HG03378 (cell line): ENCODE results near the gene BCAM.

Experiments used
- ATAC-seq: cut with Tn5 transposase; IDR thresholded peaks from one replicate; pipeline ENCODE4 v1.9.1; 2021; ENCODE audit warnings: mild to moderate bottlenecking, moderate library complexity; ENCODE audit not compliant: unreplicated experiment

Gene BCAM

GRCh38 chr19:44788971-44789370 is 19.9 kb upstream of the BCAM start:
- ATAC-seq = no peak

GRCh38 chr19:44789943-44790483 is 18.9 kb upstream of the BCAM start:
- ATAC-seq = no peak

GRCh38 chr19:44792281-44792680 is 16.6 kb upstream of the BCAM start:
- no peak for ATAC-seq

- ATAC-seq = no peak
Observed at GRCh38 chr19:44794610-44795009, 14.3 kb upstream of the BCAM start.

- ATAC-seq = no peak
Observed at GRCh38 chr19:44795398-44795987, 13.4 kb upstream of the BCAM start.

GRCh38 chr19:44796701-44797115 is 12.2 kb upstream of the BCAM start:
- no peak for ATAC-seq

- no peak for ATAC-seq
Observed at GRCh38 chr19:44799627-44800346, 9.1 kb upstream of the BCAM start.

GRCh38 chr19:44800461-44800860 is 8.4 kb upstream of the BCAM start:
- no peak for ATAC-seq

GRCh38 chr19:44803442-44804428 is 5.2 kb upstream of the BCAM start:
- ATAC-seq = no peak

- no peak for ATAC-seq
Observed at GRCh38 chr19:44806291-44806690, 2.6 kb upstream of the BCAM start.

- ATAC-seq = no peak
Observed at GRCh38 chr19:44807162-44807561, 1.7 kb upstream of the BCAM start.

GRCh38 chr19:44807652-44808462 is 1.0 kb upstream of the BCAM start:
- ATAC-seq = no peak

- no peak for ATAC-seq
Observed at GRCh38 chr19:44809577-44810233, 802 bp downstream of the BCAM start.

- ATAC-seq = no peak
Observed at GRCh38 chr19:44810234-44811121, 1.6 kb downstream of the BCAM start.

- ATAC-seq = no peak
Observed at GRCh38 chr19:44811122-44811419, 2.2 kb downstream of the BCAM start.

- no peak for ATAC-seq
Observed at GRCh38 chr19:44812142-44812718, 3.3 kb downstream of the BCAM start.

GRCh38 chr19:44813070-44813840 is 4.4 kb downstream of the BCAM start:
- no peak for ATAC-seq

GRCh38 chr19:44813841-44814470 is 5.1 kb downstream of the BCAM start:
- ATAC-seq = no peak
